ENCODE results near the gene MYL12A.

The MYL12A gene

DNA sequence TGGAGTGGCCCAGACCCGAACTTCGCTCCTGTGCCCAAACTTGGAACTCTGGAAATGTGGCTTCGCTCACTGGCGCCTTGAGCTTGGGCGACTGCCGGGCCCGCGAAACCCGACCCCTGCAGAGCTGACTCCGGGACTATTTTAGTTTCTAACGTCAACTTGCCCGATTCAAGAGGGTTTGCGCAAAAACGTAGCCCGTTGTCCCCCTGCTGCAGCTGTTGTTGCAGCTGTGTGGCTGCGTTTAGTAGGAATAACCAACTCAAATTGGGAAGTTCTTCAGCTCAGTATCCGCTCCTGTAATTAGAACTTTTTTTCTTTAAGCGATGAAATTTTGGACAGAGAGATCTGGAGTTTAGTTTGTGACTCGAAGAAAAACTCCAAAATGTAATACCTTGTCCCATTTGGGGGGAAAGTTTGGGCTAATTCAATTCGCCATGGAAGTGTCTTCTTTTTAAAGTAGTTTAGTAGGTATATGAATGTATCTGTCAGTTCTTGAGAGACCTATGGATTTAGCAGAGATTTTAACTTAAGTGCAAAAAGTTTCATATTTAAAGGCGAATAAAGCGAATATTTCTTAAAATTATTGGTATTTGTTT is 559 bp downstream of the MYL12A start:
- in situ Hi-C loops (cut with HindIII; ENCODE audit: low sequenced_read_pairs) = no loop called here
- peak overlapping the region; percentile 92 for H3K4me3 ChIP-seq (ENCODE audit: low read depth, low read length)
- TF ChIP-seq, protein P1, sequence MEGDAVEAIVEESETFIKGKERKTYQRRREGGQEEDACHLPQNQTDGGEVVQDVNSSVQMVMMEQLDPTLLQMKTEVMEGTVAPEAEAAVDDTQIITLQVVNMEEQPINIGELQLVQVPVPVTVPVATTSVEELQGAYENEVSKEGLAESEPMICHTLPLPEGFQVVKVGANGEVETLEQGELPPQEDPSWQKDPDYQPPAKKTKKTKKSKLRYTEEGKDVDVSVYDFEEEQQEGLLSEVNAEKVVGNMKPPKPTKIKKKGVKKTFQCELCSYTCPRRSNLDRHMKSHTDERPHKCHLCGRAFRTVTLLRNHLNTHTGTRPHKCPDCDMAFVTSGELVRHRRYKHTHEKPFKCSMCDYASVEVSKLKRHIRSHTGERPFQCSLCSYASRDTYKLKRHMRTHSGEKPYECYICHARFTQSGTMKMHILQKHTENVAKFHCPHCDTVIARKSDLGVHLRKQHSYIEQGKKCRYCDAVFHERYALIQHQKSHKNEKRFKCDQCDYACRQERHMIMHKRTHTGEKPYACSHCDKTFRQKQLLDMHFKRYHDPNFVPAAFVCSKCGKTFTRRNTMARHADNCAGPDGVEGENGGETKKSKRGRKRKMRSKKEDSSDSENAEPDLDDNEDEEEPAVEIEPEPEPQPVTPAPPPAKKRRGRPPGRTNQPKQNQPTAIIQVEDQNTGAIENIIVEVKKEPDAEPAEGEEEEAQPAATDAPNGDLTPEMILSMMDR (IDR thresholded peaks at IDR 0.05; ENCODE audit: low read depth, low read length, missing control alignments) = no peak
- DNase-seq (ENCODE audit: low read depth) = no peak

DNA sequence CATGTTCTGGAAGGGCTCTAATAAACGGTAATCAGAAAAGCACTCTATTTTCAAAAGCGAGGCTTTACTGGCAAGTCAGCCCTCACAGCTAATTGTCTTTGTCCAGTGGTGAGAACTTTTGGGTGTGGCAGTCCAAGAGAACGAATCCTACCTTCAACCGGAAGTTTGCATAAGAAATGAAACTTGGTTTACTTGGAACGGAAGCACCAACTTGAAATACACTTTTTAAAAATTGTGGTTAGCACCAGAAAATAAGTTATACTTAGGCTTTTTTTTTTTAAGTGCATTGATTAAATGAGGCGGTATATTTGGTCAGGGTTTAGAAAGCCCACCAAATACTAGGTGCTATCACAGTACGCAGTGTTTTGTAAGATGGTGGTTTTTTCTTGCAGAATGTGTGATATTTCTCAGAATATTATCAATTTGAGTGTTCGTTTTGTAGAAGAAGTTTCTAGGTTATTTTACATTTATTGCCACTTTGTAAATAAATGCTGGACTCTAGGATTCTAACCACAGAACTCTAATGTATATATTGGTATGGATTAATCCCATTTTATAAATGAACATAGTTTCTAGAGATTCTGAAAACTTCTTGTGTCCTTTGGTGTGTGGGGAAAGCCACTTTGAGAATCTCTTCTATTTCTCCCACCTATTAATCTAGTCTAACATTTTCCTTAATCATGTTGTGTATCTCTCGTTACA is 1.2 kb downstream of the MYL12A start:
- no peak for DNase-seq (ENCODE audit: low read depth)
- in situ Hi-C loops (cut with HindIII; ENCODE audit: low sequenced_read_pairs) = no loop called here
- H3K4me3 ChIP-seq (ENCODE audit: low read depth, low read length) = peak overlapping the region; percentile 92
- TF ChIP-seq, protein P1 (IDR thresholded peaks at IDR 0.05; ENCODE audit: low read depth, low read length, missing control alignments) = no peak

DNA sequence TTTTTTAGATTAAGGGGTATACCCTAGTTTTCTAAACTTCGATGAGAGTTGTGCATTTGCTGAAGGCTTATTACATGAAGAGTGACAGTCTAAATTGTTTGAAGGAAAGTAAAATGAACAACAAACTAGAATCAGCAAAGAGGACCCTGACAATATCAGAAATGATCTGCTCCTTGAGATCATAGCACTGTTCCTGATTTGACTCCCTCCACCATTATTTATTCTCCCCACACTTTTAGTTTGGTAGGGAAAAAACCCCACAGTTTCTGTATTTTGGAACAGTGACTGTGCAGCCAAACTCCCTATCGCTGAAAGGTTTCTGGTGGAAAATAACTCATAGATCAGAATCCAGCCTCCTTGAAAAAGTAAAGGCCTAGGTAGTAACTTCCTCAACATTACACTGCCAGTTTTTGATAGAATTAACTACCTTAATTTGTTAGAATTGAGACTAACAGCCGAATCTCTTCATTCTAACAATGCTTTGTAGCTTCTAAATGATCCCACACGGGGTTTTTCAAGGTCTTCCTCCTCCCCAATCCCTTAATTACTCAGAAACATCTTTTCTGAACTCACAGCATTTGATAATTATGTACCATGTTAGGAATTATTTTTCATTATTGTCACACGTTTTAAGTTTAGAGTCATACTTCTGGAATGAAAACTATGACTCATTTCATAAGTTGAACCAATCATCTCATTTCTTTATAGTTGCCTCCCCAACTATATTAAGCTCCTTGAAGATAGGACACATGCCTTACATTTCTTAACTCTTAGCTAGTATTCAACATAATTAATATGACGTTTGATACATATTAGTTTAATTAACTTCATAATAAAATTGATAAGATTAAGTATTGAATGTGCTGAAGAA is 2.9 kb downstream of the MYL12A start:
- peak overlapping the region; percentile 17 for H3K4me3 ChIP-seq (ENCODE audit: low read depth, low read length)
- in situ Hi-C loops (cut with HindIII; ENCODE audit: low sequenced_read_pairs) = loop anchor here (10.0 kb wide), 1 partner anchor 516 kb away; no protein-coding TSS in a partner anchor
- TF ChIP-seq, protein P1 (IDR thresholded peaks at IDR 0.05; ENCODE audit: low read depth, low read length, missing control alignments) = no peak
- no peak for DNase-seq (ENCODE audit: low read depth)

DNA sequence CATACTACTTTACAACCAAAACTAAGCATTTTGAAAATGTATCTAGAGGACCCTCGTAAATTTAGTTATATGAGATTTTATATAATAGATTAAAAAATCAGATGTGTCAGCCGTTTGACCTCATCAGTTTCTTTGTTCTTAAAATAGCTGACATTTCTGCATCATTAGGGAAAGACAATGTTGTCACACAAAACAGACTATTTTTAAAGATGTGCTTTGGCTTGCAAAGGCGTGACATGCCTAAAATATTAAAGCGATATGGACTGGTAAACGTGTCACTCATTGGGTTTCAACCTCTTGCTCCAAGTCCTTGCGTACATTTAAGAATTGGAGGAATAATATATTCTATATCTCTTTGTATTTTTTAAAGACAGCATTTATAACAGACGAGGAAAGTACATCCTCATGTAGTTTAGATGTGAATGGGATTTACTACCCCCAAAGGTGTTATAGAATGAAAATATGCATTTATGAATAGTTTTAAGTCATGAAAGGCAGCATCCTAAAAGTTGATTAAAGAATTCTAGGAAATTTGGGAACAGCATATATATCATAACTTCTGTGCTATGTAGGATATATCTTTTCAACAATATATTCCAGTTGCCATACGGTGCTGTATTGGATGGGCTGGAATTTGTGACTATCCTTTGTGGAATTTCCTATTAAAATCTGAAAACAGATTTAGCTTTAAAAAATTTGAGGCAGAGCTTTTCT is 3.8 kb downstream of the MYL12A start:
- TF ChIP-seq, protein P1 (IDR thresholded peaks at IDR 0.05; ENCODE audit: low read depth, low read length, missing control alignments) = no peak

DNA sequence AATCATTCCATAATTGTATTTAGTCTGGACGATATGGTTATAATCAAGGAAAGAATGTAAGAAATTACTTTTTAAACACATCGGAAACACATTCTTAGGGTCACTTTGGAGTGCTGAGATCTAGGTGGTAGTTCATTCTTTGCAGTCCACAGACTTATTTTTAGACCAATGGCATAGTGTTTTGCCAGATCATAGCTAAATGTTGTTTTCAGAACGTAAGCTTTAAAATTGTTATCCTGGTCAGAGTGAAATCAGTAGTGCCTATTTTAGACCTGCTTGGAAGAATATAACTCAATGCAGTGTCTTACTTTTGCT is 4.3 kb downstream of the MYL12A start:
- in situ Hi-C loops (cut with HindIII; ENCODE audit: low sequenced_read_pairs) = loop anchor here (10.0 kb wide), 1 partner anchor 517 kb away; no protein-coding TSS in a partner anchor
- TF ChIP-seq, protein P1 (IDR thresholded peaks at IDR 0.05; ENCODE audit: low read depth, low read length, missing control alignments) = no peak
- H3K4me3 ChIP-seq (ENCODE audit: low read depth, low read length) = no peak overlapping the region
- DNase-seq (ENCODE audit: low read depth) = no peak

More for the DNA sequence above, 3.8 kb downstream of the MYL12A start:
- H3K4me3 ChIP-seq (ENCODE audit: low read depth, low read length) = no peak overlapping the region
- no peak for DNase-seq (ENCODE audit: low read depth)
- in situ Hi-C loops (cut with HindIII; ENCODE audit: low sequenced_read_pairs) = loop anchor here (10.0 kb wide), 1 partner anchor 517 kb away; no protein-coding TSS in a partner anchor

DNA sequence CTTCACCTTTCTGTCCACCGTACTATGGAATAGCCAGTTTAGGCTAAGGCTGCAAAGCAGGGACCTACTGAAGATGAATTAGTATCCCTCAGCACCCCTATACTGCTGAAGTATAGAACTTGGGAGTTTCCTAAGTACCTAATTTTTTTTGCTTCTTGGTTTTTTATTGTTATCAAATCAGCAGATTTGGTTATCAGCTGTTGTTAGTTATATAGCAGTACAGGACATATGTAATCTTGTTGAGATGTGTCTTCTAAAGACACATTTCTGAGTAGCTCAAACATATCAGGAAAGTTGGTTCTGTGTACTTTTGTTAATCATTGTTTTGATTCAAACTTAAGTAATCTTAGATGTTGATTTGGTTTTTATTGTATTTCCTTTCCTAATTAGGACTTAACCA is 5.2 kb downstream of the MYL12A start:
- DNase-seq (ENCODE audit: low read depth) = no peak
- H3K4me3 ChIP-seq (ENCODE audit: low read depth, low read length) = no peak overlapping the region
- TF ChIP-seq, protein P1 (IDR thresholded peaks at IDR 0.05; ENCODE audit: low read depth, low read length, missing control alignments) = no peak
- in situ Hi-C loops (cut with HindIII; ENCODE audit: low sequenced_read_pairs) = loop anchor here (10.0 kb wide), 1 partner anchor 518 kb away; no protein-coding TSS in a partner anchor
